ENCODE measurements around the gene NPEPL1.
"Not testable (repeated sequence)": the region's sequence is repeated elsewhere in the genome, so short reads cannot be mapped to it uniquely, and the experiment has no call there.

The NPEPL1 gene

GRCh38 chr20:58743929-58744534 is 51.4 kb downstream of the NPEPL1 start:
- peaks cover 5% of the 10 kb centered on the region for H3K4me1 ChIP-seq (ENCODE audit: insufficient read depth, low read length)
- peaks cover 0 to 5% of the 10 kb centered on the region in 2 donors for H3K27me3 ChIP-seq (ENCODE audit: control insufficient read depth in 1 of 2, insufficient read depth in 2 of 2, low read length in 2 of 2)
- H3K27ac ChIP-seq (ENCODE audit: low read depth, low read length): no peak overlapping the region
- no peaks in the 10 kb centered on the region for H3K36me3 ChIP-seq (ENCODE audit: insufficient read depth, low read length)
- H3K4me3 ChIP-seq (ENCODE audit: low read depth in 1 of 2, low read length in 2 of 2): no peak overlapping the region
- H3K9me3 ChIP-seq (ENCODE audit: low read length): no peaks in the 10 kb centered on the region
- no peak overlapping the region for H3K9ac ChIP-seq (ENCODE audit: low read length)

- Histone ChIP-seq H3K4me1 (ENCODE audit: insufficient read depth, low read length) (peaks cover 5% of the 10 kb centered on the region), H3K9me3 (ENCODE audit: low read length) (no peaks in the 10 kb centered on the region), H3K36me3 (ENCODE audit: insufficient read depth, low read length) (no peaks in the 10 kb centered on the region), H3K27ac (ENCODE audit: low read depth, low read length) (no peak overlapping the region), H3K27me3 (ENCODE audit: control insufficient read depth in 1 of 2, insufficient read depth in 2 of 2, low read length in 2 of 2) (peaks cover 0 to 5% of the 10 kb centered on the region in 2 donors), H3K9ac (ENCODE audit: low read length) (no peak overlapping the region), H3K4me3 (ENCODE audit: low read depth in 1 of 2, low read length in 2 of 2) (no peak overlapping the region)
Measured at GRCh38 chr20:58744836-58745235, 52.2 kb downstream of the NPEPL1 start.

- H3K27me3 ChIP-seq (ENCODE audit: control insufficient read depth in 1 of 2, insufficient read depth in 2 of 2, low read length in 2 of 2): peaks cover 0 to 5% of the 10 kb centered on the region in 2 donors
Measured at GRCh38 chr20:58745391-58745790, 52.8 kb downstream of the NPEPL1 start.

GRCh38 chr20:58746620-58747019 is 54.0 kb downstream of the NPEPL1 start:
- H3K27me3 ChIP-seq (ENCODE audit: control insufficient read depth in 1 of 2, insufficient read depth in 2 of 2, low read length in 2 of 2): peaks cover 0 to 5% of the 10 kb centered on the region in 2 donors
- H3K9me3 ChIP-seq (ENCODE audit: low read length): no peaks in the 10 kb centered on the region

More at GRCh38 chr20:58745391-58745790, 52.8 kb downstream of the NPEPL1 start:
- Histone ChIP-seq H3K9me3 (ENCODE audit: low read length) (no peaks in the 10 kb centered on the region), H3K4me1 (ENCODE audit: insufficient read depth, low read length) (peaks cover 5% of the 10 kb centered on the region), H3K9ac (ENCODE audit: low read length) (no peak overlapping the region), H3K4me3 (ENCODE audit: low read depth in 1 of 2, low read length in 2 of 2) (no peak overlapping the region), H3K27ac (ENCODE audit: low read depth, low read length) (no peak overlapping the region), H3K36me3 (ENCODE audit: insufficient read depth, low read length) (no peaks in the 10 kb centered on the region)

GRCh38 chr20:58747211-58747610 is 54.6 kb downstream of the NPEPL1 start:
- H3K27ac ChIP-seq (ENCODE audit: low read depth, low read length): no peak overlapping the region
- no peaks in the 10 kb centered on the region for H3K36me3 ChIP-seq (ENCODE audit: insufficient read depth, low read length)
- no peaks in the 10 kb centered on the region for H3K9me3 ChIP-seq (ENCODE audit: low read length)
- no peak overlapping the region for H3K4me3 ChIP-seq (ENCODE audit: low read depth in 1 of 2, low read length in 2 of 2)
- peaks cover 5% of the 10 kb centered on the region for H3K4me1 ChIP-seq (ENCODE audit: insufficient read depth, low read length)
- no peak overlapping the region for H3K9ac ChIP-seq (ENCODE audit: low read length)
- peaks cover 0 to 5% of the 10 kb centered on the region in 2 donors for H3K27me3 ChIP-seq (ENCODE audit: control insufficient read depth in 1 of 2, insufficient read depth in 2 of 2, low read length in 2 of 2)

More at GRCh38 chr20:58746620-58747019, 54.0 kb downstream of the NPEPL1 start:
- H3K27ac ChIP-seq (ENCODE audit: low read depth, low read length): no peak overlapping the region
- no peaks in the 10 kb centered on the region for H3K36me3 ChIP-seq (ENCODE audit: insufficient read depth, low read length)
- H3K4me1 ChIP-seq (ENCODE audit: insufficient read depth, low read length): peaks cover 5% of the 10 kb centered on the region
- H3K9ac ChIP-seq (ENCODE audit: low read length): no peak overlapping the region
- H3K4me3 ChIP-seq (ENCODE audit: low read depth in 1 of 2, low read length in 2 of 2): no peak overlapping the region

GRCh38 chr20:58748618-58749017 is 56.0 kb downstream of the NPEPL1 start:
- H3K27ac ChIP-seq (ENCODE audit: low read depth, low read length): no peak overlapping the region
- H3K9me3 ChIP-seq (ENCODE audit: low read length): no peaks in the 10 kb centered on the region
- H3K4me3 ChIP-seq (ENCODE audit: low read depth in 1 of 2, low read length in 2 of 2): no peak overlapping the region
- H3K4me1 ChIP-seq (ENCODE audit: insufficient read depth, low read length): peaks cover 5% of the 10 kb centered on the region
- H3K36me3 ChIP-seq (ENCODE audit: insufficient read depth, low read length): no peaks in the 10 kb centered on the region
- H3K9ac ChIP-seq (ENCODE audit: low read length): no peak overlapping the region
- H3K27me3 ChIP-seq (ENCODE audit: control insufficient read depth in 1 of 2, insufficient read depth in 2 of 2, low read length in 2 of 2): peaks cover 0 to 5% of the 10 kb centered on the region in 2 donors

- Histone ChIP-seq H3K4me3 (ENCODE audit: low read depth in 1 of 2, low read length in 2 of 2) (no peak overlapping the region), H3K4me1 (ENCODE audit: insufficient read depth, low read length) (peaks cover 5% of the 10 kb centered on the region), H3K9me3 (ENCODE audit: low read length) (no peaks in the 10 kb centered on the region), H3K27me3 (ENCODE audit: control insufficient read depth in 1 of 2, insufficient read depth in 2 of 2, low read length in 2 of 2) (peaks cover 0 to 5% of the 10 kb centered on the region in 2 donors), H3K36me3 (ENCODE audit: insufficient read depth, low read length) (no peaks in the 10 kb centered on the region), H3K9ac (ENCODE audit: low read length) (no peak overlapping the region), H3K27ac (ENCODE audit: low read depth, low read length) (no peak overlapping the region)
Measured at GRCh38 chr20:58749098-58749769, 56.6 kb downstream of the NPEPL1 start.

GRCh38 chr20:58749979-58750378 is 57.4 kb downstream of the NPEPL1 start:
- Histone ChIP-seq H3K9me3 (ENCODE audit: low read length) (no peaks in the 10 kb centered on the region), H3K4me1 (ENCODE audit: insufficient read depth, low read length) (peaks cover 5% of the 10 kb centered on the region), H3K4me3 (ENCODE audit: low read depth in 1 of 2, low read length in 2 of 2) (no peak overlapping the region), H3K36me3 (ENCODE audit: insufficient read depth, low read length) (no peaks in the 10 kb centered on the region), H3K27me3 (ENCODE audit: control insufficient read depth in 1 of 2, insufficient read depth in 2 of 2, low read length in 2 of 2) (peaks cover 0 to 5% of the 10 kb centered on the region in 2 donors), H3K27ac (ENCODE audit: low read depth, low read length) (no peak overlapping the region), H3K9ac (ENCODE audit: low read length) (no peak overlapping the region)

- H3K9me3 ChIP-seq (ENCODE audit: low read length); H3K4me1 ChIP-seq (ENCODE audit: insufficient read depth, low read length); H3K27ac ChIP-seq (ENCODE audit: low read depth, low read length); H3K9ac ChIP-seq (ENCODE audit: low read length); H3K27me3 ChIP-seq (ENCODE audit: control insufficient read depth in 1 of 2, insufficient read depth in 2 of 2, low read length in 2 of 2); H3K4me3 ChIP-seq (ENCODE audit: low read depth in 1 of 2, low read length in 2 of 2); H3K36me3 ChIP-seq (ENCODE audit: insufficient read depth, low read length): not testable (repeated sequence)
Measured at GRCh38 chr20:58750706-58751105, 58.1 kb downstream of the NPEPL1 start.

- Histone ChIP-seq H3K4me1 (ENCODE audit: insufficient read depth, low read length) (peaks cover 3% of the 10 kb centered on the region), H3K27ac (ENCODE audit: low read depth, low read length) (no peak overlapping the region), H3K4me3 (ENCODE audit: low read depth in 1 of 2, low read length in 2 of 2) (no peak overlapping the region), H3K36me3 (ENCODE audit: insufficient read depth, low read length) (no peaks in the 10 kb centered on the region), H3K9me3 (ENCODE audit: low read length) (no peaks in the 10 kb centered on the region), H3K9ac (ENCODE audit: low read length) (no peak overlapping the region), H3K27me3 (ENCODE audit: control insufficient read depth in 1 of 2, insufficient read depth in 2 of 2, low read length in 2 of 2) (no peaks in the 10 kb centered on the region)
Measured at GRCh38 chr20:58751979-58752378, 59.4 kb downstream of the NPEPL1 start.

- Histone ChIP-seq H3K27me3 (ENCODE audit: control insufficient read depth in 1 of 2, insufficient read depth in 2 of 2, low read length in 2 of 2) (no peaks in the 10 kb centered on the region), H3K27ac (ENCODE audit: low read depth, low read length) (no peak overlapping the region), H3K9me3 (ENCODE audit: low read length) (no peaks in the 10 kb centered on the region), H3K9ac (ENCODE audit: low read length) (no peak overlapping the region), H3K4me3 (ENCODE audit: low read depth in 1 of 2, low read length in 2 of 2) (no peak overlapping the region), H3K36me3 (ENCODE audit: insufficient read depth, low read length) (no peaks in the 10 kb centered on the region), H3K4me1 (ENCODE audit: insufficient read depth, low read length) (no peaks in the 10 kb centered on the region)
Measured at GRCh38 chr20:58752565-58752964, 60.0 kb downstream of the NPEPL1 start.
